ENCODE results near the gene POLD2. TPM values are rescaled to one million over a fixed set of nuclear protein-coding genes. Genes with fewer than 3 reads are reported as not detected.

Gene POLD2
- total RNA-seq, 2 experiments from 2014 or later = 45.2 to 48.3 TPM

- peak; percentile 94 to 99 (median 98) for DNase-seq
- Histone ChIP-seq H3K4me3 (ENCODE audit: low read length) (peak overlapping the region; percentile 66), H3K27me3 (ENCODE audit: control insufficient read depth in 1 of 2, insufficient read depth in 2 of 2, low read length in 2 of 2) (no peaks in the 10 kb centered on the region), H3K27ac (ENCODE audit: low read depth in 1 of 2, low read length in 2 of 2) (peak overlapping the region; percentile 37 to 68), H3K4me1 (ENCODE audit: insufficient read depth, low read length) (peaks cover 28% of the 10 kb centered on the region), H3K36me3 (ENCODE audit: insufficient read depth, low read length) (peaks cover 31% of the 10 kb centered on the region), H3K9me3 (ENCODE audit: control insufficient read depth in 1 of 2, insufficient read depth in 1 of 2, low read length in 2 of 2) (no peaks in the 10 kb centered on the region)
- ChIA-PET POLR2A (interaction anchor here (1.1 to 1.2 kb wide), 2 partner anchors 42 to 175 kb away, joined by 3 to 4 read pairs; no protein-coding TSS in a partner anchor), CTCF (no interaction called here)
- Mint-ChIP-seq H3K36me3 (ENCODE audit: low read depth) (peaks cover 33% of the 10 kb centered on the region), H3K27ac (peak overlapping the region; percentile 80), H3K27me3 (no peaks in the 10 kb centered on the region), H3K4me3 (peak overlapping the region; percentile 95), H3K9me3 (no peaks in the 10 kb centered on the region), H3K4me1 (ENCODE audit: low read depth) (peaks cover 30% of the 10 kb centered on the region)
- intact Hi-C loops (cut with DNase I, micrococcal nuclease) = loop anchor here (2.0 to 5.0 kb wide), 5 partner anchors 35 to 666 kb away; partner anchors contain the start of genes UBE2D4 (in 1 of the 2), YKT6 (in 1 of the 2) and ZMIZ2 (in 1 of the 2)
- no peak for TF ChIP-seq CTCF (IDR thresholded peaks at IDR 0.05)
- peak; percentile 93 for ATAC-seq (ENCODE audit: poor library complexity)
Measured at GRCh38 chr7:44082541-44083207, 40.7 kb downstream of the POLD2 start.

GRCh38 chr7:44081266-44081748, 42.0 kb downstream of the POLD2 start:
- peak overlapping the region; percentile 82 to 87 for H3K27ac ChIP-seq (ENCODE audit: low read depth in 1 of 2, low read length in 2 of 2)
- H3K36me3 ChIP-seq (ENCODE audit: insufficient read depth, low read length) = peaks cover 45% of the 10 kb centered on the region
- Mint-ChIP-seq H3K4me1 (ENCODE audit: low read depth) (peaks cover 33% of the 10 kb centered on the region), H3K36me3 (ENCODE audit: low read depth) (peaks cover 45% of the 10 kb centered on the region), H3K9me3 (no peaks in the 10 kb centered on the region), H3K27ac (peak overlapping the region; percentile 80), H3K27me3 (no peaks in the 10 kb centered on the region), H3K4me3 (peak overlapping the region; percentile 95)
- intact Hi-C loops (cut with DNase I, micrococcal nuclease) = loop anchor here (5.0 kb wide), 2 partner anchors 34 to 154 kb away; partner anchors contain the start of gene UBE2D4 (in 1 of the 2)
- no peak for ATAC-seq (ENCODE audit: poor library complexity)
- peak overlapping the region; percentile 82 for H3K4me3 ChIP-seq (ENCODE audit: low read length)
- no peaks in the 10 kb centered on the region for H3K27me3 ChIP-seq (ENCODE audit: control insufficient read depth in 1 of 2, insufficient read depth in 2 of 2, low read length in 2 of 2)
- ChIA-PET POLR2A (interaction anchor here (0.5 to 2.1 kb wide), 17 partner anchors 10 to 948 kb away, joined by 3 to 16 read pairs (median 4); partner anchors contain the start of genes DBNL, NUDCD3, PGAM2 and PURB), CTCF (interaction anchor here (0.6 to 1.3 kb wide), 4 partner anchors 9 to 155 kb away, joined by 3 to 5 read pairs (median 4); partner anchors contain the start of genes AEBP1 and DBNL)
- no peak for TF ChIP-seq CTCF (IDR thresholded peaks at IDR 0.05)
- peak in 4 of 14 experiments; percentile 37 to 66 (median 54) for DNase-seq
- no peaks in the 10 kb centered on the region for H3K9me3 ChIP-seq (ENCODE audit: control insufficient read depth in 1 of 2, insufficient read depth in 1 of 2, low read length in 2 of 2)
- peaks cover 28% of the 10 kb centered on the region for H3K4me1 ChIP-seq (ENCODE audit: insufficient read depth, low read length)

GRCh38 chr7:44080686-44081265, 42.6 kb downstream of the POLD2 start:
- Mint-ChIP-seq H3K4me1 (ENCODE audit: low read depth) (peaks cover 33% of the 10 kb centered on the region), H3K36me3 (ENCODE audit: low read depth) (peaks cover 51% of the 10 kb centered on the region), H3K27me3 (no peaks in the 10 kb centered on the region), H3K9me3 (no peaks in the 10 kb centered on the region), H3K27ac (peak overlapping the region; percentile 80), H3K4me3 (peak overlapping the region; percentile 95)
- DNase-seq (peak in 1 of 14 experiments; percentile 34), ATAC-seq (ENCODE audit: poor library complexity) (no peak)
- ChIA-PET POLR2A (interaction anchor here (0.5 to 2.1 kb wide), 15 partner anchors 9 to 948 kb away, joined by 3 to 16 read pairs (median 4); partner anchors contain the start of genes DBNL, NUDCD3, PGAM2 and PURB), CTCF (interaction anchor here (1.0 to 1.3 kb wide), 3 partner anchors 8 to 36 kb away, joined by 3 to 5 read pairs (median 4); partner anchors contain the start of genes AEBP1 and DBNL)
- Histone ChIP-seq H3K27me3 (ENCODE audit: control insufficient read depth in 1 of 2, insufficient read depth in 2 of 2, low read length in 2 of 2) (no peaks in the 10 kb centered on the region), H3K4me3 (ENCODE audit: low read length) (peak overlapping the region; percentile 82), H3K4me1 (ENCODE audit: insufficient read depth, low read length) (peaks cover 28% of the 10 kb centered on the region), H3K27ac (ENCODE audit: low read depth in 1 of 2, low read length in 2 of 2) (peak overlapping the region; percentile 82 to 87), H3K9me3 (ENCODE audit: control insufficient read depth in 1 of 2, insufficient read depth in 1 of 2, low read length in 2 of 2) (no peaks in the 10 kb centered on the region), H3K36me3 (ENCODE audit: insufficient read depth, low read length) (peaks cover 50% of the 10 kb centered on the region)
- TF ChIP-seq CTCF (IDR thresholded peaks at IDR 0.05) = no peak
- intact Hi-C loops (cut with DNase I, micrococcal nuclease) = loop anchor here (5.0 kb wide), 2 partner anchors 33 to 153 kb away; partner anchors contain the start of gene UBE2D4 (in 1 of the 2)

Measured in CD4-positive, alpha-beta T cell (primary cell).